ENCODE data around the gene P4HA1.

The P4HA1 gene

GRCh38 chr10:72976886-72977285 lies 119.8 kb downstream of the P4HA1 start:
- DNase-seq, result no peak
